Measurements from ENCODE around the gene HMGCS1. TPM values are rescaled to one million over a fixed set of nuclear protein-coding genes. Genes with fewer than 3 reads are reported as not detected.

Gene HMGCS1
- total and polyA plus RNA-seq, 9 of the 15 experiments (the other 6 are each of a cell fraction or from before 2014, with no cell fraction given) = 43.7 to 337 (median 111) TPM

DNA sequence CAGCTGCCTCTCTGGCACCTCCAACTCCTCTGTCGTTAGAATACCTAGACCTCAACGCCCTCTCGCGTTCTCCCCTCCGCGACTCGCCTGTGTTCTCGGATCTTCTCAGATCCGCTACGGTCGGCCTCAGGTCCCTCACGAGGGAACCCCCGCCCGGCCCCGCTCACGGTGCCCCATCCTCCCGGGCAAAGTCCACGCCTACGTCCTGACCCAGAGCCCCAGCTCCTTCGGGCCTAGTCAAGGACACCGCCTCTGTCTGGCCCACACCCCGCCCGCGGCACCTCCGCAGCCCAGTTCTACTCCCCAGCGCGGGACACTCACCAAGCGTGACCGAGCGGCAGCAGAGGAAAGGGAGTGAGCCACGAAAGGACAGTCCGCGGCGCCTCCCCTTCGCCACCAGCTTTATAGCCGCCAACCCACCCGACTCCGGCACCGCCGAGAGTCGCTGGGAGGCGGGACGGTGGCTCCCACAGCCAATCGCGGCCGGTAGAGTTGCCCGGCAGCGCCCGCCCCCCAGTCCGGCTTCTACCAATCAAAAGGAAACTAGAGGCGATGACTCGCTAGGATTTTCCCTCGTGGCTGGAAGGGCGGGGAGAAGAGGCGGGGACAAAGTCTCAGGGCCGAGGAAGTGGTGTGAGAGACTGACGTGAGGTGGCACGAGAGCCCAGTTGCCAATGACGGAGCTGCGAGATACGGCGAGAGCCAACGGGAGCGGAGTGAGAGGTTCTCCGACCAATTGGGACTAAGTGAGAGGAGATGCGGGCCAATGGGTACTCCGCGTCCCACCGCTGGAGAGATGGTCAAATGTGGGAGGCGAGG is at the start of gene HMGCS1 (continued):
- TF ChIP-seq ZHX1 (conservative IDR thresholded peaks at IDR 0.05; ENCODE audit: low read length) (0 out of 2 replicates have a peak, but pooled peaks have one; percentile 68), ATF6 (CRISPR knock-in tag; IDR thresholded peaks at IDR 0.05) (peak; percentile 83), FOXK1 (CRISPR knock-in tag; IDR thresholded peaks at IDR 0.05; ENCODE audit: borderline replicate concordance) (no peak), RBM39 (optimal IDR thresholded peaks at IDR 0.05; ENCODE audit: low read depth, low read length) (no peak), DLX4 (CRISPR knock-in tag; IDR thresholded peaks at IDR 0.05) (no peak), ZBTB34 (CRISPR knock-in tag; IDR thresholded peaks at IDR 0.05) (no peak), HDAC8 (tag; IDR thresholded peaks at IDR 0.05) (0 out of 2 replicates have a peak, but pooled peaks have one; percentile 40), FOXJ3 (CRISPR knock-in tag; IDR thresholded peaks at IDR 0.05) (no peak), BCOR (IDR thresholded peaks at IDR 0.05) (peak; percentile 25; the same call in 1 of the 2 replicates), ZNF408 (CRISPR knock-in tag; IDR thresholded peaks at IDR 0.05; ENCODE audit: low read depth) (no peak), MLLT1 (IDR thresholded peaks at IDR 0.05) (peak; percentile 52 to 95; a peak in 3 of 4 replicates), E2F3 (CRISPR knock-in tag; IDR thresholded peaks at IDR 0.05) (peak; percentile 61; the same call in 1 of the 2 replicates), PCBP2 (IDR thresholded peaks at IDR 0.05; ENCODE audit: low read depth, low read length, poor library complexity, severe bottlenecking) (no peak), STAT5B (CRISPR knock-in tag; IDR thresholded peaks at IDR 0.05) (no peak), ZNF830 (CRISPR knock-in tag; IDR thresholded peaks at IDR 0.05) (0 out of 2 replicates have a peak, but pooled peaks have one; percentile 67), RCOR1 (IDR thresholded peaks at IDR 0.05; ENCODE audit: borderline replicate concordance in 1 of 2, low read depth in 2 of 2, low read length in 2 of 2) (peak in 1 of 2 experiments; percentile 79; a peak in 2 of 4 replicates)
- TF ChIP-seq, protein P1, sequence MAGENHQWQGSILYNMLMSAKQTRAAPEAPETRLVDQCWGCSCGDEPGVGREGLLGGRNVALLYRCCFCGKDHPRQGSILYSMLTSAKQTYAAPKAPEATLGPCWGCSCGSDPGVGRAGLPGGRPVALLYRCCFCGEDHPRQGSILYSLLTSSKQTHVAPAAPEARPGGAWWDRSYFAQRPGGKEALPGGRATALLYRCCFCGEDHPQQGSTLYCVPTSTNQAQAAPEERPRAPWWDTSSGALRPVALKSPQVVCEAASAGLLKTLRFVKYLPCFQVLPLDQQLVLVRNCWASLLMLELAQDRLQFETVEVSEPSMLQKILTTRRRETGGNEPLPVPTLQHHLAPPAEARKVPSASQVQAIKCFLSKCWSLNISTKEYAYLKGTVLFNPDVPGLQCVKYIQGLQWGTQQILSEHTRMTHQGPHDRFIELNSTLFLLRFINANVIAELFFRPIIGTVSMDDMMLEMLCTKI (IDR thresholded peaks at IDR 0.05; ENCODE audit: partially characterized antibody) = no peak
